Body of pancreas (tissue), 4 donors: ENCODE data around the gene DDR1.

Experiments used
- POLR2A ChIP-seq, 3 donors: fragments of 450-650 bp; IDR thresholded peaks; one replicate each; pipeline ENCODE4 v1.6.1; 2016; ENCODE audit warnings: antibody characterized with exemption in 3 of 3, mild to moderate bottlenecking in 2 of 3
- TF ChIP-seq, protein P1 (sequence below), 7 experiments: fragments of 450-650 bp in 4 of 7; fragments of 200-600 bp in 3 of 7; sonication (generic) in 3 of 7; IDR thresholded peaks; one replicate each; pipeline ENCODE4 v1.5.1; 2016 to 2019; ENCODE audit warnings: antibody characterized with exemption in 7 of 7

DNA sequence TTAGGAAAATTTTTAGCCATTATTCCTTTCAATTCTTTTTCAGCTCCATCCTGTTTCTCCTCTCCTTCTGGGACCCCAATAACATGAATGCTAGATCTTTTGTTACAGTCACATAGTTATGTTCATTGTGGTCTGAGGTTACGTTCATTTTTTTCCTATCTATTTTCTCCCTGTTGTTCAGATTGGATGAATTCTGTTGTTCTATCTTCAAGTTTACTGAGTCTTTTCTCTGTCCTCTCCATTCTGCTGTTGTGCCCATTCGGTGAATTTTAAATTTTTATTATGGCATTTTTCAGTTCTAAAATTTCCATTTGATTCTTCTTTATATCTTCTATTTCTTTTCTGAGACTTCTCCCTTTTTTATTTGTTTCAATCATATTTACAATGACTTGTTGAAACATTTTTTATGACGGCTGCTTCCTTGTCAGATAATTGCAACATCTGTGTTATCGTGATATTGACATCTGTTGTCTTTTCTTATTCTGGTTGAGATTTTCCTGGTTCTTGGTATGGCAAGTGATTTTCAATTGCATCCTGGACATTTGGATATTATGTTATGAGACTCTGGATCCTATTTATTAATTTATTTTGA is 12.6 kb upstream of the DDR1 start:
- TF ChIP-seq, protein P1, sequence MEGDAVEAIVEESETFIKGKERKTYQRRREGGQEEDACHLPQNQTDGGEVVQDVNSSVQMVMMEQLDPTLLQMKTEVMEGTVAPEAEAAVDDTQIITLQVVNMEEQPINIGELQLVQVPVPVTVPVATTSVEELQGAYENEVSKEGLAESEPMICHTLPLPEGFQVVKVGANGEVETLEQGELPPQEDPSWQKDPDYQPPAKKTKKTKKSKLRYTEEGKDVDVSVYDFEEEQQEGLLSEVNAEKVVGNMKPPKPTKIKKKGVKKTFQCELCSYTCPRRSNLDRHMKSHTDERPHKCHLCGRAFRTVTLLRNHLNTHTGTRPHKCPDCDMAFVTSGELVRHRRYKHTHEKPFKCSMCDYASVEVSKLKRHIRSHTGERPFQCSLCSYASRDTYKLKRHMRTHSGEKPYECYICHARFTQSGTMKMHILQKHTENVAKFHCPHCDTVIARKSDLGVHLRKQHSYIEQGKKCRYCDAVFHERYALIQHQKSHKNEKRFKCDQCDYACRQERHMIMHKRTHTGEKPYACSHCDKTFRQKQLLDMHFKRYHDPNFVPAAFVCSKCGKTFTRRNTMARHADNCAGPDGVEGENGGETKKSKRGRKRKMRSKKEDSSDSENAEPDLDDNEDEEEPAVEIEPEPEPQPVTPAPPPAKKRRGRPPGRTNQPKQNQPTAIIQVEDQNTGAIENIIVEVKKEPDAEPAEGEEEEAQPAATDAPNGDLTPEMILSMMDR (IDR thresholded peaks at IDR 0.05): no peak
- no peak for TF ChIP-seq POLR2A (IDR thresholded peaks at IDR 0.05)
